Measurements from ENCODE around the gene SHC1. TPM values are rescaled to one million over a fixed set of nuclear protein-coding genes. Genes with fewer than 3 reads are reported as not detected.

SHC1 gene
- total RNA-seq, 2 experiments from 2014 or later: 59.9 to 60.0 TPM

DNA sequence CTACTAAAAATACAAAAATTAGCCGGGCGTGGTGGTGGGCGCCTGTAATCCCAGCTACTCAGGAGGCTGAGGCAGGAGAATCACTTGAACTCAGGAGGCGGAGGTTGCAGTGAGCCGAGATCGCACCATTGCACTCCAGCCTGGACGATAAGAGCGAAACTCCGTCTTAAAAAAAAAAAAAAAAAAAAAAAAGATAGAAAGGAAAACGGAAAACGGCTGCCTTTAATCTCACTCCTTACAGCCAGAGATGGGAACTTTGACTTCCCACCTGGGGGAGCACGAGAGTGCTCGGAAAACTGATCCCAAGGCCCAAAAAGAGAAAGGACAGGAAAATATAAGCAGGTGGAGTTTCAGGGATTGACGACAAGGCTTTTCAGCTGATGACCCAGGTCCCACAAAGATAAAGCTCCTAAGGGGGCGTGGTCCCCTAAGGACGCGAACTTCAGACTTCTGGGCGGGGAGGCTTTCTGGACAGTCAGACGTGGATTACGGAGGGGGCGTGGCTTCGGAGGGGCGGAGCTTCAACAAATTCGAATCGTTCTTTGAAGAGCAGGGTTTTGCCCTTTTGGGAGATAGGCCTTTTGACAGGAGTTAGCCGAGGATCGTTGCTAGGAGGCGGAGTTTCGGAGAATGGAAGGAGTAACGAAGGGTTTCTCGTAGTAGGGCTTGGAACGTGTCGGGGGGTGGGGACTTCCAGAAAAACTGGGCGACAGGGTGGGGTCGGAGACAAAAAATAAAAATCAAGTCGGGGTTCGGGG, 3.0 kb upstream of the SHC1 start:
- H3K4me1 ChIP-seq (ENCODE audit: insufficient read depth, low read length): peaks cover 56% of the 10 kb centered on the region

GRCh38 chr1:154972517-154973343, 2.2 kb upstream of the SHC1 start:
- H3K4me1 ChIP-seq (ENCODE audit: insufficient read depth, low read length): peaks cover 58% of the 10 kb centered on the region
- Mint-ChIP-seq H3K27me3 (no peaks in the 10 kb centered on the region), H3K4me3 (no peak overlapping the region), H3K4me1 (ENCODE audit: low read depth) (peaks cover 30% of the 10 kb centered on the region), H3K36me3 (ENCODE audit: low read depth) (peaks cover 28% of the 10 kb centered on the region), H3K9me3 (no peaks in the 10 kb centered on the region), H3K27ac (no peak overlapping the region)
- H3K9me3 ChIP-seq (ENCODE audit: control insufficient read depth in 1 of 2, insufficient read depth in 1 of 2, low read length in 2 of 2): no peaks in the 10 kb centered on the region
- ChIA-PET CTCF (interaction anchor here (0.7 to 10.7 kb wide), 9 partner anchors 10 to 89 kb away, joined by 3 to 71 read pairs (median 5); partner anchors contain the start of genes PBXIP1 and PYGO2), POLR2A (interaction anchor here (0.7 to 5.6 kb wide), 14 partner anchors 11 to 646 kb away, joined by 3 to 46 read pairs (median 12); partner anchors contain the start of genes ADAM15, FLAD1, PBXIP1 and PMVK)
- H3K27ac ChIP-seq (ENCODE audit: low read depth in 1 of 2, low read length in 2 of 2): peak overlapping the region; percentile 94 to 99
- no peak overlapping the region for H3K4me3 ChIP-seq (ENCODE audit: low read length)
- H3K27me3 ChIP-seq (ENCODE audit: control insufficient read depth in 1 of 2, insufficient read depth in 2 of 2, low read length in 2 of 2): no peaks in the 10 kb centered on the region
- peaks cover 34% of the 10 kb centered on the region for H3K36me3 ChIP-seq (ENCODE audit: insufficient read depth, low read length)
- TF ChIP-seq, protein P1, sequence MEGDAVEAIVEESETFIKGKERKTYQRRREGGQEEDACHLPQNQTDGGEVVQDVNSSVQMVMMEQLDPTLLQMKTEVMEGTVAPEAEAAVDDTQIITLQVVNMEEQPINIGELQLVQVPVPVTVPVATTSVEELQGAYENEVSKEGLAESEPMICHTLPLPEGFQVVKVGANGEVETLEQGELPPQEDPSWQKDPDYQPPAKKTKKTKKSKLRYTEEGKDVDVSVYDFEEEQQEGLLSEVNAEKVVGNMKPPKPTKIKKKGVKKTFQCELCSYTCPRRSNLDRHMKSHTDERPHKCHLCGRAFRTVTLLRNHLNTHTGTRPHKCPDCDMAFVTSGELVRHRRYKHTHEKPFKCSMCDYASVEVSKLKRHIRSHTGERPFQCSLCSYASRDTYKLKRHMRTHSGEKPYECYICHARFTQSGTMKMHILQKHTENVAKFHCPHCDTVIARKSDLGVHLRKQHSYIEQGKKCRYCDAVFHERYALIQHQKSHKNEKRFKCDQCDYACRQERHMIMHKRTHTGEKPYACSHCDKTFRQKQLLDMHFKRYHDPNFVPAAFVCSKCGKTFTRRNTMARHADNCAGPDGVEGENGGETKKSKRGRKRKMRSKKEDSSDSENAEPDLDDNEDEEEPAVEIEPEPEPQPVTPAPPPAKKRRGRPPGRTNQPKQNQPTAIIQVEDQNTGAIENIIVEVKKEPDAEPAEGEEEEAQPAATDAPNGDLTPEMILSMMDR (IDR thresholded peaks at IDR 0.05): no peak
- intact Hi-C loops (cut with DNase I, micrococcal nuclease): loop anchor here in 1 of 2 experiments (2.0 kb wide), 2 partner anchors 16 to 44 kb away; partner anchors contain the start of gene PBXIP1
- DNase-seq (peak in 2 of 14 experiments; percentile 40 to 56), ATAC-seq (ENCODE audit: poor library complexity) (no peak)

More for the DNA sequence above, 3.0 kb upstream of the SHC1 start:
- peaks cover 20% of the 10 kb centered on the region for H3K36me3 Mint-ChIP-seq (ENCODE audit: low read depth)
- Histone ChIP-seq H3K27me3 (ENCODE audit: control insufficient read depth in 1 of 2, insufficient read depth in 2 of 2, low read length in 2 of 2) (no peaks in the 10 kb centered on the region), H3K4me3 (ENCODE audit: low read length) (peak overlapping the region; percentile 81), H3K36me3 (ENCODE audit: insufficient read depth, low read length) (peaks cover 26% of the 10 kb centered on the region), H3K27ac (ENCODE audit: low read depth in 1 of 2, low read length in 2 of 2) (peak overlapping the region; percentile 94 to 99), H3K9me3 (ENCODE audit: control insufficient read depth in 1 of 2, insufficient read depth in 1 of 2, low read length in 2 of 2) (no peaks in the 10 kb centered on the region)
- H3K4me1 Mint-ChIP-seq (ENCODE audit: low read depth): peaks cover 30% of the 10 kb centered on the region
- intact Hi-C loops (cut with DNase I, micrococcal nuclease): loop anchor here (1.0 to 2.0 kb wide), 7 partner anchors 17 to 44 kb away; partner anchors contain the start of genes PBXIP1 (in 1 of the 2) and PMVK (in 1 of the 2)
- H3K27me3 Mint-ChIP-seq: no peaks in the 10 kb centered on the region
- TF ChIP-seq, protein P1 (IDR thresholded peaks at IDR 0.05): peak; percentile 35
- ATAC-seq (ENCODE audit: poor library complexity) (peak; percentile 4), DNase-seq (peak; percentile 81 to 95 (median 87))
- no peaks in the 10 kb centered on the region for H3K9me3 Mint-ChIP-seq
- no peak overlapping the region for H3K4me3 Mint-ChIP-seq
- POLR2A ChIA-PET: interaction anchor here (0.7 to 5.6 kb wide), 19 partner anchors 9 to 647 kb away, joined by 3 to 46 read pairs (median 6); partner anchors contain the start of genes ADAM15, FLAD1, PBXIP1 and PMVK
- CTCF ChIA-PET: interaction anchor here (0.7 to 10.7 kb wide), 12 partner anchors 11 to 639 kb away, joined by 3 to 71 read pairs (median 4); partner anchors contain the start of genes PBXIP1, PMVK and PYGO2
- no peak overlapping the region for H3K27ac Mint-ChIP-seq

- Mint-ChIP-seq H3K9me3 (no peaks in the 10 kb centered on the region), H3K4me3 (no peak overlapping the region), H3K4me1 (ENCODE audit: low read depth) (peaks cover 30% of the 10 kb centered on the region), H3K36me3 (ENCODE audit: low read depth) (peaks cover 34% of the 10 kb centered on the region), H3K27ac (no peak overlapping the region), H3K27me3 (no peaks in the 10 kb centered on the region)
- DNase-seq (no peak), ATAC-seq (ENCODE audit: poor library complexity) (no peak)
- H3K4me1 ChIP-seq (ENCODE audit: insufficient read depth, low read length): peaks cover 62% of the 10 kb centered on the region
- H3K9me3 ChIP-seq (ENCODE audit: control insufficient read depth in 1 of 2, insufficient read depth in 1 of 2, low read length in 2 of 2): no peaks in the 10 kb centered on the region
- CTCF ChIA-PET: interaction anchor here (1.4 to 10.7 kb wide), 5 partner anchors 10 to 89 kb away, joined by 3 to 71 read pairs (median 24); partner anchors contain the start of gene PYGO2
- TF ChIP-seq, protein P1 (IDR thresholded peaks at IDR 0.05): no peak
- no peak overlapping the region for H3K27ac ChIP-seq (ENCODE audit: low read depth in 1 of 2, low read length in 2 of 2)
- POLR2A ChIA-PET: interaction anchor here (1.1 to 5.6 kb wide), 4 partner anchors 11 to 44 kb away, joined by 3 to 46 read pairs (median 41); partner anchors contain the start of genes FLAD1 and PBXIP1
- intact Hi-C loops (cut with DNase I, micrococcal nuclease): loop anchor here in 1 of 2 experiments (2.0 kb wide), 2 partner anchors 15 to 45 kb away; partner anchors contain the start of gene PBXIP1
- no peak overlapping the region for H3K4me3 ChIP-seq (ENCODE audit: low read length)
- peaks cover 39% of the 10 kb centered on the region for H3K36me3 ChIP-seq (ENCODE audit: insufficient read depth, low read length)
- no peaks in the 10 kb centered on the region for H3K27me3 ChIP-seq (ENCODE audit: control insufficient read depth in 1 of 2, insufficient read depth in 2 of 2, low read length in 2 of 2)
These were observed 1.6 kb upstream of the SHC1 start for GRCh38 chr1:154972213-154972516.

Data from CD4-positive, alpha-beta T cell (primary cell).